ENCODE data around the gene BNC2.

- TF ChIP-seq CTCF (IDR thresholded peaks at IDR 0.05; ENCODE audit: low read length) = no peak
- TF ChIP-seq EZH2 (IDR thresholded peaks at IDR 0.05; ENCODE audit: borderline replicate concordance, low read length) = no peak
Observed at GRCh38 chr9:16627521-16627920, 242.9 kb downstream of the BNC2 start.
